ENCODE results near the gene PIGQ. TPM values are rescaled to one million over a fixed set of nuclear protein-coding genes. Genes with fewer than 3 reads are reported as not detected.

PIGQ gene
- total RNA-seq, 2 donors from 2014 or later = 76.5 to 83.1 TPM

- intact Hi-C loops (cut with DNase I) = no loop called here
- DNase-seq = peak; percentile 59 to 75 (median 62)
- H3K27ac ChIP-seq = peak overlapping the region; percentile 40 to 79 (median 70)
- H3K4me1 ChIP-seq = peaks cover 65% of the 10 kb centered on the region
- H3K27me3 ChIP-seq = no peaks in the 10 kb centered on the region
- no peak overlapping the region for H3K4me3 ChIP-seq
- H3K36me3 ChIP-seq (replicated peaks in 1 of 2; ENCODE audit: insufficient read depth in 1 of 2, low read depth in 2 of 2) = no peaks in the 10 kb centered on the region
- 8 to 33% methylated on average over 6 to 21 of the region's 21 CpGs for WGBS, 2 donors
- no peaks in the 10 kb centered on the region for H3K9me3 ChIP-seq
- TF ChIP-seq POLR2A (IDR thresholded peaks at IDR 0.05) = no peak
- no peak for TF ChIP-seq CTCF (IDR thresholded peaks at IDR 0.05)
- peak; percentile 39 for ATAC-seq
Observed at GRCh38 chr16:534135-534534, 35.6 kb upstream of the PIGQ start.

GRCh38 chr16:534856-535445 is 34.8 kb upstream of the PIGQ start:
- Histone ChIP-seq H3K27ac (peak overlapping the region in 3 of 4 donors; percentile 61 to 79 (median 79)), H3K4me1 (peaks cover 65% of the 10 kb centered on the region), H3K27me3 (no peaks in the 10 kb centered on the region), H3K4me3 (no peak overlapping the region), H3K36me3 (replicated peaks in 1 of 2; ENCODE audit: insufficient read depth in 1 of 2, low read depth in 2 of 2) (no peaks in the 10 kb centered on the region), H3K9me3 (no peaks in the 10 kb centered on the region)
- ATAC-seq (no peak), DNase-seq (no peak)
- 45 to 84% methylated on average over 13 to 15 of the region's 27 CpGs for WGBS, 2 donors
- TF ChIP-seq CTCF (IDR thresholded peaks at IDR 0.05) (no peak), POLR2A (IDR thresholded peaks at IDR 0.05) (no peak)
- intact Hi-C loops (cut with DNase I) = no loop called here

GRCh38 chr16:535446-536405 is 34.0 kb upstream of the PIGQ start:
- Histone ChIP-seq H3K4me1 (peaks cover 65% of the 10 kb centered on the region), H3K4me3 (no peak overlapping the region), H3K9me3 (no peaks in the 10 kb centered on the region), H3K36me3 (replicated peaks in 1 of 2; ENCODE audit: insufficient read depth in 1 of 2, low read depth in 2 of 2) (no peaks in the 10 kb centered on the region), H3K27ac (peak overlapping the region in 1 of 4 donors; percentile 79), H3K27me3 (no peaks in the 10 kb centered on the region)
- TF ChIP-seq CTCF (IDR thresholded peaks at IDR 0.05) (no peak), POLR2A (IDR thresholded peaks at IDR 0.05) (no peak)
- DNase-seq = peak in 2 of 4 donors; percentile 37 to 69
- no peak for ATAC-seq
- WGBS, 2 donors = 76 to 83% methylated on average over 7 to 21 of the region's 39 CpGs
- intact Hi-C loops (cut with DNase I) = no loop called here

GRCh38 chr16:536746-537145 is 33.0 kb upstream of the PIGQ start:
- 85 to 91% methylated on average over 10 to 13 of the region's 17 CpGs for WGBS, 2 donors
- Histone ChIP-seq H3K9me3 (no peaks in the 10 kb centered on the region), H3K4me1 (peaks cover 61% of the 10 kb centered on the region), H3K27me3 (no peaks in the 10 kb centered on the region), H3K4me3 (no peak overlapping the region), H3K27ac (no peak overlapping the region), H3K36me3 (replicated peaks in 1 of 2; ENCODE audit: insufficient read depth in 1 of 2, low read depth in 2 of 2) (no peaks in the 10 kb centered on the region)
- no peak for ATAC-seq
- DNase-seq = no peak
- intact Hi-C loops (cut with DNase I) = no loop called here
- TF ChIP-seq POLR2A (IDR thresholded peaks at IDR 0.05) = no peak
- TF ChIP-seq CTCF (IDR thresholded peaks at IDR 0.05) = no peak
